Measurements from ENCODE around the gene ZNF844.
"Not testable (repeated sequence)": the region's sequence is repeated elsewhere in the genome, so short reads cannot be mapped to it uniquely, and the experiment has no call there.

ZNF844 gene

GRCh38 chr19:12092956-12093355 lies 28.4 kb downstream of the ZNF844 start:
- no peak for DNase-seq (ENCODE audit: low read depth)

- no peak for DNase-seq (ENCODE audit: low read depth)
Observed at GRCh38 chr19:12093777-12094176, 29.2 kb downstream of the ZNF844 start.

- no peak for DNase-seq (ENCODE audit: low read depth)
Observed at GRCh38 chr19:12095111-12095790, 30.7 kb downstream of the ZNF844 start.

GRCh38 chr19:12098040-12098439 lies 33.5 kb downstream of the ZNF844 start:
- no peak for DNase-seq (ENCODE audit: low read depth)

- not testable (repeated sequence) for DNase-seq (ENCODE audit: low read depth)
Observed at GRCh38 chr19:12103909-12104308, 39.4 kb downstream of the ZNF844 start.

- no peak for DNase-seq (ENCODE audit: low read depth)
Observed at GRCh38 chr19:12111176-12111575, 46.6 kb downstream of the ZNF844 start.

- no peak for DNase-seq (ENCODE audit: low read depth)
Observed at GRCh38 chr19:12111943-12112637, 47.6 kb downstream of the ZNF844 start.

GRCh38 chr19:12112701-12113100 lies 48.2 kb downstream of the ZNF844 start:
- DNase-seq (ENCODE audit: low read depth): no peak

GRCh38 chr19:12113121-12113520 lies 48.6 kb downstream of the ZNF844 start:
- DNase-seq (ENCODE audit: low read depth): no peak

GRCh38 chr19:12117201-12117970 lies 52.9 kb downstream of the ZNF844 start:
- no peak for DNase-seq (ENCODE audit: low read depth)

- DNase-seq (ENCODE audit: low read depth): no peak
Observed at GRCh38 chr19:12126707-12127106, 62.2 kb downstream of the ZNF844 start.
